GM08714 (cell line): Measurements from ENCODE around the gene TLL2.

ENCODE experiments used
- H3K4me3 ChIP-seq: fragments of 200-500 bp; sonication (Bioruptor generic); 2 replicates; pipeline ENCODE4 v1.5.1; 2014; ENCODE audit warnings: mild to moderate bottlenecking, low read length, inconsistent platforms
- ZNF274 ChIP-seq: IDR thresholded peaks from 2 replicates; pipeline ENCODE4 v1.6.1; 2012; ENCODE audit warnings: mild to moderate bottlenecking, low read depth, low read length

Gene TLL2

DNA sequence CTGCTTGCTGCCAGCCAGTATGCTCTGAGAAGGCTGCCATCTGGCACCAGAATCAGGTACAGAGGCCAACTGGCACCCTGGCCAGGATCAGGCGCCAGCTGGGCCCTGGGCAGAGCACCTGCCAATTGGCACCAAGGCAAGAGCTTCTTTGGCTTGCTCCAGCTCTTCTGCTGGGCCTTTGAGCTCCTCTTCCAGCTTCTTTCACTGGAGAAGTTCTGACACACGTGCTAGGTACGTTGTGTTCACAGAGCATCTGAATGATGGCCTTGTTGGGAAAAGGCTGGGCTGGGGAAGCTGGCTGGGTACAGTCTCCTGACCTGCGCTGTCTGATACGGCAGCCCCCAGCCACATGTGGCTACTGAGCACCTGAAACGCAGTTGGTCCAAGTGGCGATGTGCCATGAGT is 123.3 kb downstream of the TLL2 start:
- no peak overlapping the region for H3K4me3 ChIP-seq
- no peak for TF ChIP-seq ZNF274

DNA sequence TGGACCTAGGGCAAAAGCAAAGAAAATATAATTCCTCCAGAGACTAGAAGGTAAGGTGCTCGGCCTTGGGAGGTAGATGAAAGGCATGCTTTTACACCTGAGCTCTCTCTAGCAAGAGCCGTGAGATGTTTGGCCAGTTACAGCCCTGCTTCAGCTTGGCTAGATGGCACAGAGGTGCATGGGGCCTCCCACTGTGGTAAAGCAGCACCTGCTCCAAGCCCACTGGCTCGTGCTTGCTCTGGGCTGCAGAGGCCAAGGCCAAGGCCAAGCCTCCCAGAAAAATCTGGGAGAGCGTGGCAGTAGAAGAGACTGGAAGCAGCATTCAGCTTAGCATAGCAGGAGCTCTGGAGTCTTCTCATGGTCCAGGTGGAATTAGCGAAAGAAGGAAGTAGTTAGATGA is 123.9 kb downstream of the TLL2 start:
- TF ChIP-seq ZNF274, result no peak
- no peak overlapping the region for H3K4me3 ChIP-seq

DNA sequence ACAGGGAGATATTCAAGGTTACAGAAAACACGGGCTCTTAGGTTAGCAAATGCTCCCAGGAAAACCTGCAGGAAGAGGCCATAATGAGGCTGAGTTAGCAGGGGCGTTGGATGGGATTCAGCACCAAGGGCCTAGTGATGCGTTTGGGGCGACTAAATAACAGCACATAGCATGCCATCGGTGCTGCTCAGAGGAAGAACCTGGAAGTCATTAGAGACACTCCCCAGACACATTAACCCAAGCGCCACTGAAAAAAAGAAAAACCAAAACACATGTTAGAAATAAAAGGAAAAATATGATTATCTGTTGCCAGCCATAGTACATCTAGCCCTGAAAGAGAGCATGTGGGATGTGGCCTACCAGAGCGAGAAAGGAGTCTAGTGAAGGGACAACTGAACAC is 126.1 kb downstream of the TLL2 start:
- TF ChIP-seq ZNF274, result no peak
- H3K4me3 ChIP-seq, result no peak overlapping the region

DNA sequence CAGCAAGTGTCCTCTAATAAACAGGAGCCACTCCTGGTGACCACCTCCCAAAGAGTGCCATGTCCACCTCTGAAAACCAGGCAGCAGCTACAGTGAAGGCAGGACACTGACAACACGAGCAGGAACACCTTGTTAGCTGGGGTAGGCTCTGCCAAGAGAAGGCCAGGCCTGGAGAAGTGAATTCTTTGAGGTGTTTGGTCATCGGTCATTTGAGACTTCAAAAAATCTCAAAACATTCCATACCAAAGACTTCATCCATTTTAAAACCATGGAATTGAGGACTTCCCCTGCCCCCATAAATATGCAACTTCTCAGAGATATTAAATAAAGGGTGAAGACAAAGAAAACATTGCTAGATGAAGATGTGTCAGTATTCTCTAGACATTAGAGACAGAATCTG is 126.6 kb downstream of the TLL2 start:
- no peak for TF ChIP-seq ZNF274
- H3K4me3 ChIP-seq, result no peak overlapping the region

DNA sequence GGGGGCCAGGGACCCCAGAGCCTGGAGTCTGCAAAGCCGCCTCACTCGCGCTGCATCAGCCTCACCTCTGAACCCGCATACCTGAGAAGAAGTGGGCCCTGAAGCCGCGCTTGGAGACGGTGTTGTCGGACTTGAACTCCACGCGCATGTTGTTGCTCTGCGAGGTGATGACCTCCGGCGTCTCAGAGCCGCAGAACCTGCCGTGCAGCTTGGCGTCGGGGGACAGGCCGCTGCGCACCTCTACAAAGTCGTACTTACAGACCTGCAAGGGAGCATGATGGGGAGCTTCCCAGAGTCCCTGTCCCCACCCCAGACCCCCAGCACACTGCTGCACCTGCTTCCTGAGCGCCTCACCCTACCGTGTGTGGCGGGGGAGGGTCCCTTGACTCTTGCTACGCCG is 129.2 kb downstream of the TLL2 start:
- H3K4me3 ChIP-seq, result no peak overlapping the region
- no peak for TF ChIP-seq ZNF274

DNA sequence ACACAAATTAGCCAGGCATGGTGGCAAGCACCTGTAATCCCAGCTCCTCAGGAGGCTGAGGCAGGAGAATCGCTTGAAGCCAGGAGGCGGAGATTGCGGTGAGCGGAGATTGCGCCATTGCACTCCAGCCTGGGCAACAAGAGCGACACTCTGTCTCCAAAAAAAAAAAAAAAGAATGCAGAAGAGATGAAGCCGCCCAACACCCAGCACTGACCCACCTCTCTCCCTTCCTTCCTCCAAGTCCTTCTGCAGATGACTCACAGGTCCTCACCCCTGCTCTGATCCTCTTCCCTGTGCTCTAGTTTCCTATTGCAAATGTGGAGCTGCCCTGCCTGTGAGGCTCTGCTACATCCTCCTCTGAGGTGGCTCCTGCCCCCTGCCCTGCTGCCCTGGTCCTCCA is 132.9 kb downstream of the TLL2 start:
- TF ChIP-seq ZNF274, result no peak
- no peak overlapping the region for H3K4me3 ChIP-seq

DNA sequence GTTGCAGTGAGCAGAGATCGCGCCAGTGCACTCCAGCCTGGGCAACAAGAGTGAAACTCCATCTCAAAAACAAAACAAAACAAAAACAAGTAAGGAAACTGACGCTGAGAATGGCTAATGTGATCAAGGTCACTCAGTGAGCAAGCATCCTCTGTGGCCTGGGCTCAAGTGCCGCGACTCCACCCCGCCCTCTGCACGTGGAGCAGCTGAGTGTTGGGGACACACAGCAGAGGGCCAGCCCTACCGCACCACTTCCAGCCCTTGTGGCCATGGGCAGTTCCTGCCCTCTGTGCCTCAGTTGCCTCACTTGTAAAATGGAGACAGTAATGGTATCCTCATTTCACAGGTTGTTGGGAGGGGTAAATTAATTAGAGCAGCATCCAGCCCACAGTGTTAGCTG is 134.0 kb downstream of the TLL2 start:
- no peak overlapping the region for H3K4me3 ChIP-seq
- no peak for TF ChIP-seq ZNF274

DNA sequence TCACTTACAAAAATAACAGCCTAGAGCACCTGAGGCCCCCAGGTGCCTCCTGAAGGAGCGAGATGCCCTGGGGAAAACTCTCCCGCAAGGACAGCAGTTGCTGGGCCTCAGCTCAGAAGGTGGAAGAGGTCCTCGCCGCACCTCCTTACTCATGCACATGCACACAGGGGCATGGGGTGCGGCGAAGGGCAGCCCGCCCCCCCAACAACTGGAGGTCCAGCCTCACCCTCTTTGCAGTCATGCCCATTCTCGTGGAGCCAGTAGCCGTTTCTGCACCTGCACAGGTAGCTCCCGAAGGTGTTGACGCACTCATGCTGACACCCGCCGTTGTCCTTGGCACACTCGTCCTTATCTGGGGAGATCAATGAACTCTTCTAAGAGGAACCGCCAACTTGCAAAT is 135.0 kb downstream of the TLL2 start:
- no peak overlapping the region for H3K4me3 ChIP-seq
- no peak for TF ChIP-seq ZNF274

DNA sequence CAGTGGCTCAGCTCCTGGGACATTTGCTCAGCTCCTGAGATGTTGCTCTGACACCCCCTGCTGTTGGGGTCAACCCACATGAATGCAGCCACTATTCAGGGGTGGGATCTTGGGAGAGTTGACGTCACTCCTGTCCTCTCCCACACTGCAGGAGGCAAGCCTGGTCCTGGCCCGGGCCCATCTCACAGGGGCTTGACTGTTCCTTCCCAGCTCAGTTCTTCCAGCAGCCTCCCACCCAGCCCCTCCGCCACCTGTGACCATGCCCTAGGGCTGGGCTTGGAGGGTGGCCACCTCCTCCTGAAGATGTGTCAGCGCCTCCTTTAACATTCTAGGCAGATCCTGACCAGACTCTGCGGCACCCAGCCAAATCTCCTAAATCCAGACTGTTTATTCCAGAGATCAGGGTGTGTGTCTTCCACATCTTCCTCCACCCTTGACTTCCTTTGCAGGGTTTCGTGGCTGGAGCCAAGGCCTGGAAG is 135.9 kb downstream of the TLL2 start:
- H3K4me3 ChIP-seq, result no peak overlapping the region
- TF ChIP-seq ZNF274, result no peak

DNA sequence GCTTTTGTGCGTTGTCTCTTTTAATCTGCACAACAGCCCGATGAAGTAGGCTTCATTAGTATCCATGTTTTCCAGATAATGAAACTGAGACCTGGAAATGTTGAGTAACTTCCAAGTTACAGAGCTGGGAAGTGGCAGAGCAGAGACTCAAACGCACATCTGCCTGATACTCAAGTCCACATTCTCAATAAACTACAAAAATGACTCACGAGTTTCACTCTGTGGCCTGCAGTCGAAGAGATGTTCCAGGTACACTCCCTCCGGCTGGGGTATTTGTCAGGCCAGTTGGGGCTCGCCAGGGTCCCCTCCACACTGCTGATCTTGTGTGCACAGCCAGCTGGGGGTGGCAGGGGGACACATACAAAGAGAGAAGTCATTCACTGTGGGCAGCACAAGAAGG is 137.2 kb downstream of the TLL2 start:
- TF ChIP-seq ZNF274, result no peak
- H3K4me3 ChIP-seq, result no peak overlapping the region

DNA sequence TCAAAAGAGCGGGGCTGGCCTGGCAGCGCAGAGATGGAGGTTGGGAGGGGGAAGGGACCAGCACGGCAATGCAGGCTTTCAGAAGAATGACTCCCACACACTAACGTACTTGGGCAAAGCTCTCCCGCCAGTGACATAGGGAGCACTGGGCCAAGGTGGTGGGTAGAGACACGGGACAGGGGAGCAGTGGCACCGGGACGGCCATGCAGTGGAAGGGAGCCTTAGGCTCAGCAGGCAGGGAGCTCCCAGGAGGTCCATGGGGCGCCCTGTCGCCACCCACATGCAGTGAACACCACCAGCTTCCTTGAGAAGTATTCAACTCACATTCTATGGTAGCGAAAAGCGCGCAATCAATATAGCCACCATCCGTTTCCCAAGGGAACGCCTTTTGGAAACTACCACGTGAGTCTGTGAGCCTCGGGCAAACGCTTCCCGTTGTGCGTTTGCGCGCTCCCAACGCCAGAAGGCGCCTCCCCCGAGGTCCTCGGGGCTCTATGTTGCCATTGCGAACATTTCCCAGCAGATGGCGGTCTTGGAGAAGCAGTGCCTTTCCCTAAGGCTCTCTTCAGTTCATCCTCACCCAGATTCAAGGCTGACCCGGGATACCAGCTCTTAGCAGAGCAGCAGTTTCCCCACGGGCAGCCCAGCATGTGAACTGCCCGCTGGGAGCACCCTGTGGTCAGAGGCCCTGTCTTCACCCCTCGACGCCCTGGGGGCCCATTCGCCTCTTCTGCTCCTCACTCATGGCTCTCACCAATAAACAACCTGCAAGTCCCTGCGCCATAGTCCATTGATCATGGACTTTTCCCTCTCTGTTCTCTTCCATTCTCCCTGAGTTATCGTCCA is 138.5 kb downstream of the TLL2 start:
- TF ChIP-seq ZNF274, result no peak
- H3K4me3 ChIP-seq, result peak overlapping the region; percentile 30; the same call in 1 of the 2 replicates

DNA sequence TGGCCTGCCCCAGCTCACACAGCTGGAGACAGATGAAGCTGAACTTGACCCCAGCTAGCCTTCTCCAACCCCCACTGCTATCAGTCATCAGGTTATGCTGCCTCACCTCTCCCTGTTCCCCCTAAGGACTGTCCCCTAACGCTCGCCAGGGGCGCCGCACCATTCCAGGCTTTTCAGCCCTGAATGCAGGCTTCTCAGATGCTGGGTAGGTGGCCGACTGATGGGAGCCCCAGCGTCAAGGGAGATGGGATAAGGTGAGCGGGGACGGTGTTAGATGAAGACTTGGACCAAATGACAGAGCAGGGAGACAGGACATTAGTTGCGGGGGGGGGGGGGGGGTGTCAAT is 139.1 kb downstream of the TLL2 start:
- TF ChIP-seq ZNF274, result no peak
- H3K4me3 ChIP-seq, result no peak overlapping the region

DNA sequence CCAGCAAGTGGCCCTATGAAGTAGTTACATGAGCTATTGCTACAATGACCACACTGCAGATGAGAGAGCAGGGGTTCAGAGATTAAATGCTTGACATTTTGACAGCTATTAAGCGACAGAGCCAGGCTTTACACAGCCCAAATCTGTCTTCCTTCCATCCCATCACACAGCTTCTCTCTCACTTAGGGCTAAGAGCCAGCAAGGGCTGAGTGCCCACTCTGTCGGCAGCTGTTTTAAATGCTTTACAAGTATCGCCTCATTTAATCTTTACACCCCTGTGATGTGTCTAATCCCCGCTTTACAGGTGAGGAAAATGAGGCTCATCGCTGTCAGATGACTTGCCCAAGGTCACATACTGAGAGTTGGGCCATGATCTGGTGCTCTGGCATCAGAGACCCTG is 139.7 kb downstream of the TLL2 start:
- TF ChIP-seq ZNF274, result no peak
- no peak overlapping the region for H3K4me3 ChIP-seq

DNA sequence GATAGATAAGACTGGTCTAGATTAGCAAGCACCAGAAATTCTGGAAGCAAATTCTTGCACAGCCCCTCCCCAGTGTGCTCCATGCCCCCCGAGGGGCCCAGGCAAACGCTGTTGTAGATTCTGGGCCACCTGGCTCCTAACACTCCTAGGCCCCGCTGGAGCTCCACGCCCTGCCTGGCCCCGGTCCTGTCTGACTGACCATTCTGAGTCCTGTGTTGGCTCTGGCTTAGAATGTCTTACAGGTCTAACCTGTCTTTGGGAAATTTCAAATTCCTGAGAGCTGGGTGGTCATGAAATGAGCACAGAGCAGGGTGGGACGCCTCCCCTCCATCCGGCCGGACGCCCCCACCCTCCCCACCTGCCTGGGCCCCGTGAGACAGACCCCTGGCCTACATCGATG is 142.4 kb downstream of the TLL2 start:
- H3K4me3 ChIP-seq, result no peak overlapping the region
- no peak for TF ChIP-seq ZNF274

DNA sequence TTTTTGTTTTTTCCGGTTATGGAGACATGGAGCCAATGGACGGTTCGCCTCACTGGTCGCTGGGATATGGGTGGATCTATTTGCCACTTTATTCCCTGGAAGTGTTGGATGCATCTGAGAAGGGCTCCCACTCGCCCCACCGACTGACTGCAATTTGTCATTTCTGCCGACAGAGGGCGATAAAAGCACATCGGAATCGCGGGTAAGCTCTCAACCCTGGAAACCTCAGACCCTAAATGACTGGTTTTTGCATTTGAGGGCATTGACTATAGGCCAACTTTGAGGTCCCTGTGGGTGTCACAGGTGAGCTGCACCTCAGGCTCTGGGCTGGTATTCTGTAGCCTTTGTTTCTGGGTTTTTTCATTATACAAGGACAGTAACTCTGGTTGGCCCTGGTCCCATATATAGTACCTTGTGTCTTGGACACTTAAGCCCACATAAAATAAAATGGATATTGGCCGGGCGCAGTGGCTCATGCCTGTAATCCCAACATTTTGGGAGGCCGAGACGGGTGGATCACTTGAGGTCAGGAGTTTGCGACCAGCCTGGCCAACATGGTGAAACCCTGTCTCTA is 143.1 kb downstream of the TLL2 start:
- no peak for TF ChIP-seq ZNF274
- no peak overlapping the region for H3K4me3 ChIP-seq
